COLO668 (cell line): ENCODE measurements around the gene CREG2.

Experiments used
- DNase-seq: peaks from one replicate; lab custom pipeline; 2025; ENCODE audit not compliant: unreplicated experiment; lab: John Stamatoyannopoulos, UW

Gene CREG2

GRCh38 chr2:101310834-101311695 is 76.2 kb downstream of the CREG2 start:
- no peak for DNase-seq

GRCh38 chr2:101310090-101310833 is 77.0 kb downstream of the CREG2 start:
- no peak for DNase-seq

- peak; percentile 92 for DNase-seq
Observed at GRCh38 chr2:101308432-101309210, 78.7 kb downstream of the CREG2 start, which contains the start of gene RNF149. TSS of gene RNF149 (minus strand) at chr2:101308701. CDS start at chr2:101308588, 113 bp downstream.

GRCh38 chr2:101307950-101308431 is 79.3 kb downstream of the CREG2 start:
- no peak for DNase-seq

- no peak for DNase-seq
Observed at GRCh38 chr2:101307503-101307902, 79.8 kb downstream of the CREG2 start.

GRCh38 chr2:101306410-101306809 is 80.9 kb downstream of the CREG2 start:
- DNase-seq = no peak

GRCh38 chr2:101305492-101306078 is 81.7 kb downstream of the CREG2 start:
- DNase-seq = no peak

- DNase-seq = no peak
Observed at GRCh38 chr2:101305035-101305434, 82.3 kb downstream of the CREG2 start.

GRCh38 chr2:101303688-101304087 is 83.6 kb downstream of the CREG2 start:
- DNase-seq = no peak

GRCh38 chr2:101302016-101302415 is 85.3 kb downstream of the CREG2 start:
- DNase-seq = no peak

GRCh38 chr2:101300836-101301235 is 86.5 kb downstream of the CREG2 start:
- no peak for DNase-seq

GRCh38 chr2:101300164-101300563 is 87.1 kb downstream of the CREG2 start:
- no peak for DNase-seq

GRCh38 chr2:101299604-101300003 is 87.7 kb downstream of the CREG2 start:
- no peak for DNase-seq

- DNase-seq = no peak
Observed at GRCh38 chr2:101297383-101297782, 89.9 kb downstream of the CREG2 start.

- no peak for DNase-seq
Observed at GRCh38 chr2:101296371-101296770, 90.9 kb downstream of the CREG2 start.

- no peak for DNase-seq
Observed at GRCh38 chr2:101295895-101296294, 91.4 kb downstream of the CREG2 start.
